ENCODE measurements around the gene SLC29A3.

The SLC29A3 gene

GRCh38 chr10:71375952-71376351 is 56.9 kb downstream of the SLC29A3 start:
- DNase-seq = no peak

DNA sequence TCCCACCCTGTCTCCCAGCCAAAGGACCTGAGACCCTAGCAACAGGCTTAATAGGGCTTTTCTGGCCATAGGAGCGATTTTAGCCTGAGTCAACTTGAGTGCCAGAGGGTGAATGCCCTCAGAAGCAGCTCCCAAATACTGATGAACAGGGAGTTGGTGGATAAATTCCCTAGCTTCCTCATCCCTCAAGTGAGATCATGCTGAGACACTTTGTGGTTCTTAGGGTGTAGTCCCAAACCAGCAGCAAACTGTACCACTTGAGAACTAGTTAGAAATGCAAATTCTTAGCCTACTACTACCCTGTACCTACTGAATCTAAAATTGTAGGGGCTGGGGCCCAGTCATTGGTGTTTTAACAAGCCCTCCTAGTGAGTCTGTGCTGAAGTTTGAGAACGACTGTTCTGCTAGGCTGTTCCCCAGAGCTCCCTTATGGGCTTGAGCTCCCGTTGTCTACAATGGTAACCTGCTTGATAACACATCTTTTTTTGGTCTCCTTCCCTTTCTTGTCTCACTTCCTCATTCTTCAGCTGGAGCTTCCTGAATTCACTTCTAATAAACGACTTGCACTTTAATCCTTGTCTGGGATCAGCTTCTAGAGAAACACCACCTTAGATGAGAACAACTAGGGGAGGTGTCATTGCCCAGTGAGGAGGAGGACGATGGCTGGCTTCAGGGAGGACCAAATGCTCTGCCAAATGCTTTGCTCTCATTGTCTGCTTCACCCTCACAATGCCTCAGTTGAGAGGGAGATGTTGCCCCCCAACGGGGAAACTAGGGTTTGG is 59.5 kb downstream of the SLC29A3 start:
- peak; percentile 85 to 89 for DNase-seq

- no peak for DNase-seq
These were observed 60.2 kb downstream of the SLC29A3 start for GRCh38 chr10:71379118-71379766.

DNA sequence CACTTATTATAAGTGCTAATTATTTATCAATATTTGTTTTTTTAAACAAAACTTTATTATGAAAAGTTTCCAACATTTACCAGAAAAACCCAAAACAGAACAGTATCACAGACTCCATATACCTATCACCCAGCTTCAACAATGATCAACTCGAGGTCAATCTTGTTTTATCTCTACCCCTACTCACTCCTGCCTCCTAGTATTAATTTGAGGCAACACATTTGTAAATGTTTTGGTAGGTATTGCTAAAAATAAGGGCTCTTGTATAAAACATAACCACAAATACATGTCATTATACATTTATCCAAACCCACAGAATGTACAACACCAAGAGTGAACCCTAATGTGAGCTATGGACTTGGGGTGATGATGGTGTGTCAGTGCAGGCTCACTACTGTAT is 61.8 kb downstream of the SLC29A3 start:
- no peak for DNase-seq

- DNase-seq = no peak
These were observed 62.6 kb downstream of the SLC29A3 start for GRCh38 chr10:71381611-71382010.

DNA sequence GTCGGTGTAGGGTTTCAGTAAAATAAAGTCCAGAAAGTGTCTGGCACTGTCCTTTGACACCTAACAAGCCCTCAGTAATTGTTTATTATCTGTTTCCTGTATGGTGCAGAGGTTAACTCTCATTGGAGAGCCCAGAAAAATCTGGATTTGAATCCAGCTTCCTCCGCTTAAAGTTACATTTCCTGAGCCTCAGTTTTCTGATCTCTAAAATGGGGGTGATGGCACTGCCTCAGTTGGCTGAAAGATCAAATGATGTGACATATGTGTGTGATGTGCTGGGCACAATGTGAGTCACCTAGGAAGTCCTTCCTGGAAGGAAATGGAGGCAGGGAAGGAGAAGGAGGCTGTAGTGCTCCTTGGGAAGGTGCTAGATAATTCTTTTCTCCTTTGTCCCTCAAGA is 63.0 kb downstream of the SLC29A3 start:
- no peak for DNase-seq

- DNase-seq = no peak
These were observed 63.7 kb downstream of the SLC29A3 start for GRCh38 chr10:71382757-71383156.

- DNase-seq = peak; percentile 72 to 79
These were observed 65.1 kb downstream of the SLC29A3 start for GRCh38 chr10:71383972-71384687.

- DNase-seq = no peak
These were observed 69.1 kb downstream of the SLC29A3 start for GRCh38 chr10:71388171-71388570.

GRCh38 chr10:71388583-71389310 is 69.7 kb downstream of the SLC29A3 start:
- DNase-seq = no peak

DNA sequence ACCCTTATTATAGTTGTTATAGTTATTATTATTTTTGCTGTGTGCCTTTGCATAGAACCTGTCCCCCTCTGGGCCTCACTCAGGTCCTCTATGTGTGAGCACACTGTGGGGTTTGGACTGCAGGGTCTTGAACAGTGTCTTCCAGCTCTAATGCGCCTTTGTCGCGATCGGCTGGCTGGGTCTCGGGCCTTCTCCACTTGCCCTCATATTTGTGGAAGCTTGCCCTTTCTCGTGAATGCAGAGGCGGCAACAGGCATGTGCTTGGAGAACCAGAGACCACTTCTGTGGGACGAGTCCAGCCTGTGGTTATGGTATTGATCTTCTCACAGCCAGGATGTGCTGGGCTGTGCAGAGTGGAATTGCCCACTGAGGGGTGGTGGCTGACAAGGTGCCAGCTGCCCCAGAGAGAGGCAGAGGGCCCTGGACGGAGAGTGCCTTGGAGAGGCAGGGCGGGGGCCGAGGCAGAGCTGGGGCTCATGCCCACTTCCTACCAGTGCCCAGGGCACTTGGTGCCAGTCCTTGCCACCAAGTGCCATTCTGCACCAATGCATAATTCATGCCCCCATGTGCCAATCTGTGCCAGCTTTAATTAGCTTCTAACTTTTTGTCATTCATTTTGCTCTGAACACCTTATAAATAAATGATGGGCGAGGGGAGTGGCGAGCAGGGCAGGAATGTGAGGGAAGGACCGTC is 70.9 kb downstream of the SLC29A3 start:
- DNase-seq = no peak

GRCh38 chr10:71390461-71390835 is 71.4 kb downstream of the SLC29A3 start:
- DNase-seq = no peak

DNA sequence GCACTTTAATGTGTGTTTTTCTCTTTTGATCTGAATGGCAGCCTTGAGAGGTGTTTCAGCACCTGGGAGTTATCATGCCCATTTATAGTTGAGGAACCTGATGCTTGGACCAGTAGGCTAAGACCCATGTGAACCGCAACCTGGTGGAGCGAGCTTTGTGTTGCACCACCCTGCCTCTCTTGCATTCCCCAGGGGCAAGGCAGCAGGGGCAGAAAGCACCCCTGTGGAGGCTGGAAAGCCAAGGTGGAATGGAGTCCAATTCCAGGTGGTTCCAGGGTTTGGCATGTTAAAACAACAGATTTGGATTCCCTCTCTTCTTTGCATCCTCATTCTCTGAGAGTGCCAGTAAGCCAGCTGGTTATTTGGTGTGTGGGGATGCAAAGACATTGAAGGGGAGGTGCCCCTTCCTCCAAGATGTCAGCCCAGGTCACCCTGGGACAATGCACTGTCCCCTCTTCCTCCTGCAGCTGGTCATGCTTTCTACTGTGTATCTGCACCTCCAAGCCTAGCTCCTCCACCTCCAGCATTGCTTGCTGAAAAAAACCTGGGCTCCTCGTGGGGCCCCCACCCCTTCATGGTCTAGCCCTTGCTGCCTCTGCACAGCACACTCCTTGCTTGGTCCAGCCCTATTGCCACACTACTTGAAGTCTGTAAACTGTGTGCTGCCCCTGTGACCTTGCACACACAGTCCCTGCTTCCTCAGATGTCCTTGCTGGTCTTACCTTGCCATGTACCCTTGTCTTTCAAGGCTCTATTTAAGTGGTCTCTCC is 72.0 kb downstream of the SLC29A3 start:
- DNase-seq = no peak

DNA sequence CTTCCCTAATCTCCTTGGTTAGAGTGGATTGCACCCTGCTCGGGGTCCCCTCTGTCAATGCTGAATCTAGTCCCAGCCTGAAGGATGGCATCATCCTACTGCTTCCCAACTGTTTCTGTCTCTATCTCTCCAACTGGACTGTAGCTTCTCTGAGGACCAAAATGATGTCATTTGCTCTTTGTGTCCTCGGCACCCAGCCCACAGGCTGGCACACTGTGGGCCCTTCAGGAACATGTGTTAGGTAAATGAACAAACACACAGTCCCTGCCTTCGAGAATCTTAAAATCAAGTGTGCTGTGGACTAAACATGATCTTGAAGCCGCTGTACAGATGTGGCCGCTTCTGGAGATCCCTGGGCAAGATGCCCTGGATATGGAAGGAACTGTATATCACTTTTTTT is 72.6 kb downstream of the SLC29A3 start:
- no peak for DNase-seq

- no peak for DNase-seq
These were observed 73.2 kb downstream of the SLC29A3 start for GRCh38 chr10:71392292-71392691.

GRCh38 chr10:71392791-71393781 is 74.0 kb downstream of the SLC29A3 start:
- DNase-seq = no peak

- DNase-seq = no peak
These were observed 74.9 kb downstream of the SLC29A3 start for GRCh38 chr10:71393841-71394475.

- DNase-seq = no peak
These were observed 76.0 kb downstream of the SLC29A3 start for GRCh38 chr10:71394926-71395562.

DNA sequence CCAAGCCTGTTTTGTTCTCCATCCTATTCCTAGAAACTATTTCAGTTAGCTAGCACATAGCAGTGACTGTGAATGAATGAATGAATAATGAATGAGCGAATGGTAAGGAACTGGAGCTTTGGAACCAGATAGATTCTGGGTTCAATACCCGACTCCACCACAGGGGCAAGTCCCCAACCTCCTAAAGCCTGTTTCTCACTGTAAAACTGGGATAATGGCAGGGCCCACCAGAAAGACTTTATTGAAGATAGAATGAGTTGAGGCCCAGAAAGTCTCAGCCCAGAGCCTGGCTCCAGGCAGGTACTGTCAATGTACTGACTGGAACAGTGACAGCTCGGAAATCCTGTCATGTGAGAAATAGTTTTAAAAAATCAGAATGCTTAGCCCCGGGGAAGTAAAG is 76.6 kb downstream of the SLC29A3 start:
- DNase-seq = peak in 1 of 2 experiments; percentile 14

Measured in Kasumi-1 (cell line).